Stimulated activated naive CD8-positive, alpha-beta T cell treated with anti-CD3 and anti-CD28 coated beads, Interleukin-15, Interleukin-2, amounts not matched to agents 100 U/mL and 50 U/mL, for 24 hours (primary cell): ENCODE data around the gene NGB.

ENCODE experiments used
- ATAC-seq: fragments of 150-1000 bp; cut with Tn5 transposase; one replicate; pipeline ENCODE4 v1.10.0; 2021
- DNase-seq: peaks from one replicate; pipeline ENCODE4 v3.0.0; 2021

NGB gene

DNA sequence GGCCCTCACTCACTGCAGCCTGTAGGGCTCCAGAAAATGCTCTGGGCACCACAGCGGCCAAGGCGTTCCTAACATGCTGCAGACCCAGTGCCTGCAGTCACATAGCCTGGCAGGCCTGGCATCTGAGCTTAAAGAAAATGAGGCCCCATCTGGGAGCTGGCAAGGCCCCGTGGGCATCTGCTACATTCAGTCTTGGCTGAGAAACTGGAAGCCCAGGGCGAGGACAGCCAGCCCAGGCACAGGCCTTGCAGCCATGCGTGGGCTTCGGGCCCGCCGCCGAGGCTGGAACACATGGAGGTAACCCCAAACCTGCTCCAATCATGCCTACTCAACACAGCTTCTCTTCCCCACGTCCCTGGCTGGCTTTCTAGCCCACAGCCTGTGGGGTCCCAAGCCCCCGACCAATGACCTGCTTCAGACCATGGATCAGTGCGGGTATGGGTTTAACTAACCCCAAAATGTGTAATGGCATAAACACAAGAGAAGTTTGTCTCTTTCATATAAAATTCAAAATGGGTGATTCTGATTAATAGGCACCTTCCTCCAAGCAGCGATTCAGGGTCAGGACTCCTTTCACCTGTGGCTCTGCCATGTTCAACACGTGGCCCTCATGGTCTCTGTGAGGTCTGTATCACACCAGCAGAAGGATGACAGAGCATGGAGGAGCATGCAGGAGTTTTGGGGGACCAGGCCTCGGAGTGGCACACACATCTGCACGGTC is 6.4 kb downstream of the NGB start:
- DNase-seq (no peak), ATAC-seq (no peak)

GRCh38 chr14:77260631-77261030 is 10.4 kb downstream of the NGB start:
- ATAC-seq (no peak), DNase-seq (no peak)

- ATAC-seq (no peak), DNase-seq (no peak)
These were observed 10.8 kb downstream of the NGB start for GRCh38 chr14:77260199-77260598.

DNA sequence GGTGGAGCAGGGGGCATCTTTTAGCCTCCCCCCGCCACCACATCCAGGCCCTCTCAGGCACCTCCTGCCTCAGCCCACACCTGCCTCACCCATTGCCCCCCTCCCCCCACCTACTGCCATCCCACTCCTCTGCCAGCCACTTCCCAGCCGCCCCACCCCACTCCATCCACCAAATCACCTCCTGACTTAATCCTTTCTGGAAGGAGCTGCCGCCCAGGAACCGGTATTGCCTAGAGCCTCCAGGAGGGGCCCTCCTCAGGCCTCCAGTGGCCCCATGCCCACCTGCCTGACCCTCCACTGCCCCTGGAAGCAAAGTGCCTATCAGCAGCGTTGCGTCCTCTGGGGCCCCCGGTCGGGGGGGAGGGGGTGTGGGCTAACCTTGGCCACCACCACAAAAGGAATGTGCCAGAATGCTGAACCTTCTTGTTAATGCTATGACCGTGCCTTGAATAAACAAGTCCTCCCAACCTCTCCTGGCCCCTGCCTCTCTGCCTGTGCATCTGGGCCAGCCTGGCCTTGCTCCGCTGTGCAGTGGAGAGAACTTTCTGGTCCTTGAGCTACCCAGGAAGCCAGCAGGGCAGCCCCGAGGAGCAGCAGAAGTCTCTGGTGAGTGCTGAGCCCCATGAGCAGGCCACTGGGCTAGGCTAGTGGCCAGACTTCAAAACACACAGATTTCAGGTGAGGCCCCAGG is 11.8 kb downstream of the NGB start:
- ATAC-seq (no peak), DNase-seq (no peak)

DNA sequence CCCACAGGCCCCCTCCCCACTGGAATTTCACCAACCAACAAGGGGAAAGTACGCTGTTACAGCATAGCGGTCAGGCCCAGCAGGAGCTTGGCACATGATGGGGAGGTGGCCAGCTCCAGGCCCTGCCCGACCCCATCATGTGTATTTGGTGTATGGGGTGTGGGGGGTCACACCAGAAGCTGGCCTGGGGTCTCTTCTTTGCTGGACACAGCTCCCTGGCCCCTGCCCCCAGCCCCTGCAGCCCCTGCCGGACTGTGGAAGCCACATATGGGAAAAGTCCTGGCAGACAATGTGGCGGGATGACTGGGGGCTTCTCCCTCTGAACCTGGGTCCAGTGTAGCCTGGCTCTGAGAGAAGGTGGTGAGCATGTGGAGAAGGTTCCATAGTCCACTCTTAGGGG is 12.4 kb downstream of the NGB start:
- ATAC-seq (no peak), DNase-seq (no peak)

DNA sequence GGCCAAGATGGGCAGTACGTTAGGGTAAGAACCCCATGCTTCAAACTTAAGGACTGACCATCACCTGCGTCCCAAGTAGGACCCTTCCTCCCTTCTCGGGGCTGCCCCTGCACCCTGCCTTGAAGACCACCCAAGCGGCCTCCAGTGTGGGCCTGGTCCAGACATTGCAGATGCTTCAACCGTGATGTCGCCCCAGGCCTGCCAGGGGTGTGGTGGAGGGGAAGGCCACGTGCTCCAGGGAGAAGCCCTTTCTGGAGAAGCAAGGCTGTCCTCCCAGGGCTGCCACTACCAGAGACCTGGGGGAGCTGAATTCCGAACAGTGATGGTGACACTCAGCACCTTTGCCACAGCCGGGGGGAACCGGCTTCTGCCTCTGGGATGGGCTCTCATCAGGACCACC is 13.3 kb downstream of the NGB start:
- DNase-seq (no peak), ATAC-seq (no peak)

DNA sequence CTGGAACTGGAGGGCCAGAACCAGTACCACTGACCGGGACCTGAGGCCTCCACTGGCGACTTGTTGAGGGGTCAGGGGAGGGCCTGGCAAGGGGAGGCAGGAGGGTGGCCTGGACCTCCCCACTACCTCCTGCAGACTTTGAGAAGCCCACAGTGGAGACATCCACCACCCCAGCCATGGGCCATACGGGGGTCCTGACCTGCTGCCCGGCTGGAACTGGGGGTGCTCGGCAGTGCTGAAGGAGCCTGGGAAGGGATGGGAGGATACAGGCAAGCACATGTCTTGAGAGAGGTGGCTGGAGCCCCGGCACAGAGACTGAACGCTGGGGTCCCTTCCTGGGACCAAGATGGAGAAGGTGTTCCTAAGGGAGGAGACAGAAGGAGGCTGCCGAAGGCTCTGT is 14.3 kb downstream of the NGB start:
- no peak for ATAC-seq
- no peak for DNase-seq

- ATAC-seq: no peak
These were observed 17.4 kb downstream of the NGB start for GRCh38 chr14:77253333-77254190.

GRCh38 chr14:77251870-77252269 is 19.1 kb downstream of the NGB start:
- no peak for ATAC-seq
- no peak for DNase-seq

More at GRCh38 chr14:77253333-77254190, 17.4 kb downstream of the NGB start:
- DNase-seq: no peak

DNA sequence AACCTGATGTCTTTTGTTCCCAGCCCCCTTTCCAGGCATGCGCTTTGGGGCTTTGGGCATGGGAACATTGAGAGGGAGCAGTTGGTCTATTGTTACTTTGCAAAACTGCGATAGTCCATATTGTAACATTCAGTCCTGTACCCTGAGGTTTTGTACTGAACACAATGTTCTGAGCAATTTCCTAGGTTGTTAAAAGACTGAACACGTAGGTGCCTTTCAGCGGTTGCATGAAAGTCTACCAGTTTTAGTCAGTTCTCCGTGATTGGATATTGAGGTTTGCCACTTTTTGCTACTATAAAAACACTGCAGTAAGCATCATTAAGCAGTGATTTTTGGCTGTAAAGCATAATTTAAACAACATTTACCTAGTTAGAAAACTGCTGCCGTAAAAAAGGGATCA is 20.1 kb downstream of the NGB start:
- no peak for ATAC-seq
- DNase-seq: no peak

DNA sequence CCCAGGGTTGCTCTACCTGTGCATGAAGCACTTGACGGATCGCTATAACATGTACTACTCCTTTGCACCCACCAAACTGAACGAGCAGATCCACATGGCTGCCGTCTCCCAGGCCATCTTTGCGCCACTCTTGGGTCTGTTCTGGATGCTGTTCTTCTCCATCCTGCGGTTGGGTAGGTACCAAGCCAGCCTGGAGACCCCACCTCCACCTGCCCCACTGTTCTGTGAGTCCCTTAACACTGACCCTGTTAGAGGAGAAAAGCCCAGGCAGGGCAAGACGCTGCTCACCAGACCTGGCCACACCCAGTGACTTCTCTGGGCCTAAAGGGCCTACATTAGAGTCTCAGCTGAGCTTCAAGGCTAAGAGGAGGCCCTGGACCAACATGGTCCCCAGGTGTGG is 21.7 kb downstream of the NGB start:
- ATAC-seq (no peak), DNase-seq (no peak)

- DNase-seq (no peak), ATAC-seq (no peak)
These were observed 22.3 kb downstream of the NGB start for GRCh38 chr14:77248666-77249065.

- no peak for DNase-seq
- no peak for ATAC-seq
These were observed 24.2 kb downstream of the NGB start for GRCh38 chr14:77246784-77247183.

DNA sequence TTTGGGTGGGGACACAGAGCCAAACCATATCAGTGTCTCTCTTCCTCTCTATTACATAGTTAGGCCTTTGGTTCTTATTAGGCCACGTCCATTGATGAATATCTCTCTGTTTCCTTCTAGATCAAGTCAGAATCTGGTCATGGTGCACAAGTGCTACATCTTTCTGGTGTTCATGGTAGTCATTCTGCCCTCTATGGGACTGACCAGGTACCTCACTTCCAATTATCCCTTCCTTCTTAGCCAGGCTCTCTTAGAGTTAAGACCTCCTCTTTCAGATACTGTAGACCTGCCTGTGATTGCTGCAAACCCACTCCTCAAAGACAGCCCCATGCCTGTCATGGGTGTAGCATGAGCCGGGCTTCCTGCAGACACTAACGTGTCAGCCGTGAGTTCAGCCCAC is 25.2 kb downstream of the NGB start:
- ATAC-seq: no peak
- DNase-seq: no peak

DNA sequence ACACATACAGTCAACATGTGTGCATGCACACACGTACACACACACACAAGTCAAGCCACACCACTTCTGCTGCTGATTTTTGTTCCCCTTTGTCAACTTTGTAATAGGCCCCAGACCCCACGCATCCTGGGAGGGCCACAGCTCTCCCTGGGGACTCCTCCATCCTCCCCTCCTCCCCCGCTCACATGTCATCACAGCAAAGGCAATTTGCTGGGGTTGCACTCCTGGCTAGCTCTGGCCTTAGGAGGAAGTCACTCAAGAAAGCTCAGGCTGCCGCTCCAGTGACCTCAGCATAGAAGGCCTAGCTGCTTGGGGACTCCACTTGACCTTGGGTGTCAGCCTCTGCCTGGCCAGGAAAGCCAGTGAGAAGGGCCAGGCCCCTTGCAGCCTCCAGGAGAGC is 27.2 kb downstream of the NGB start:
- ATAC-seq: no peak

GRCh38 chr14:77242752-77243151 is 28.3 kb downstream of the NGB start:
- DNase-seq: no peak
- no peak for ATAC-seq

More for the DNA sequence above, 27.2 kb downstream of the NGB start:
- no peak for DNase-seq

DNA sequence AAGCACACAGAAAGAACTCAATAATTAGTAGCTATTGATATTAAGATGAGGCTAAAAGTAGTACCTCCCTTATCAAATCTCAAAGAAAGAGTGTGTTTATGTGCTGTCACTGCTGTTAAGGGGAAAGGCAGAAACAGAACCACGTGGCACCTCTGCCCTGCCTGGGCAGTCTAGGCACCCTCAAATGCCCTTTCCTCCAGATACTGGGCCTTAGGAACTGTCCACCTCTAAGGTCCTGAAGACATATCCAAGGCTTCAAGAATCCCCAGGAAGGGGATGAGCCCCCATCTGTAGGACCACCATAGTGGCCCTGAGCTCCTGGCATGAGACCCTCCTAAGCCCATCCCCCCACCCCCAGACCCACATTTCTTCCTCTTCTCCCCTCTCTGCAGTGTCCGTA is 29.1 kb downstream of the NGB start:
- DNase-seq (no peak), ATAC-seq (no peak)

- DNase-seq (no peak), ATAC-seq (no peak)
These were observed 30.6 kb downstream of the NGB start for GRCh38 chr14:77240336-77240915.

- ATAC-seq (no peak), DNase-seq (no peak)
These were observed 31.6 kb downstream of the NGB start for GRCh38 chr14:77239412-77239811.

GRCh38 chr14:77238996-77239395 is 32.0 kb downstream of the NGB start:
- ATAC-seq: no peak
- no peak for DNase-seq

- DNase-seq (no peak), ATAC-seq (no peak)
These were observed 32.6 kb downstream of the NGB start for GRCh38 chr14:77238356-77238755.

- DNase-seq (no peak), ATAC-seq (no peak)
These were observed 34.2 kb downstream of the NGB start for GRCh38 chr14:77236814-77237213.

GRCh38 chr14:77231721-77232120 is 39.3 kb downstream of the NGB start:
- ATAC-seq: no peak
- DNase-seq: no peak
